HEK293 (cell line): ENCODE measurements around the gene ACR.
A peak's percentile ranks its signal among the peaks of the same experiment; 100 is the strongest.

Experiments used
- CTCF ChIA-PET: fragments of 350-600 bp; formaldehyde crosslinking; extraction: SDS; loops from one replicate; lab custom pipeline; 2021; ENCODE audit warnings: antibody characterized with exemption; lab: Yijun Ruan, JAX
- POLR2A ChIA-PET: fragments of 300-600 bp; formaldehyde crosslinking; extraction: SDS; loops from one replicate; lab custom pipeline; 2020; ENCODE audit warnings: antibody characterized with exemption, inconsistent platforms; lab: Yijun Ruan, JAX
- H3K27ac ChIP-seq: fragments of 200-500 bp; sonication (Bioruptor generic); 2 replicates; pipeline ENCODE4 v1.5.1; 2014; ENCODE audit warnings: low read depth, low read length, control low read depth, inconsistent platforms; ENCODE audit errors: extremely low read depth
- H3K36me3 ChIP-seq, 2 experiments: fragments of 200-500 bp in 1 of 2; sonication (Bioruptor generic) in 1 of 2; 1 replicate in 1 of 2; 2 replicates in 1 of 2; pipeline ENCODE4 v1.5.1; 2014 to 2017; ENCODE audit warnings: inconsistent platforms in 2 of 2, low read length in 2 of 2; ENCODE audit not compliant: control insufficient read depth in 2 of 2, insufficient read depth in 1 of 2
- H3K4me1 ChIP-seq: fragments of 200-500 bp; sonication (Bioruptor generic); 2 replicates; pipeline ENCODE4 v1.5.1; 2014; ENCODE audit warnings: mild to moderate bottlenecking, low read length, inconsistent platforms; ENCODE audit not compliant: control insufficient read depth, insufficient read depth
- H3K4me3 ChIP-seq: 2 replicates; pipeline ENCODE4 v1.5.1; 2011; ENCODE audit warnings: low read depth, mild to moderate bottlenecking, control low read depth, low read length, moderate library complexity
- H3K9me3 ChIP-seq: fragments of 200-500 bp; sonication (Bioruptor generic); 2 replicates; pipeline ENCODE4 v1.5.1; 2014; ENCODE audit warnings: low read depth, low read length, inconsistent platforms; ENCODE audit not compliant: control insufficient read depth, insufficient read depth
- BCL11B ChIP-seq: fragments of 450-650 bp; formaldehyde crosslinking; IDR thresholded peaks from 2 replicates; pipeline ENCODE4 v1.5.1; 2016; ENCODE audit warnings: low read depth, missing biosample characterization, missing genetic modification characterization
- FEZF1 ChIP-seq: fragments of 450-650 bp; formaldehyde crosslinking; IDR thresholded peaks from 2 replicates; pipeline ENCODE4 v1.5.1; 2016; ENCODE audit warnings: missing biosample characterization, missing genetic modification characterization
- HOXA7 ChIP-seq: sonication (generic); formaldehyde crosslinking; IDR thresholded peaks from 2 replicates; pipeline ENCODE4 v1.8.1; 2022; ENCODE audit warnings: missing genetic modification reagents, borderline replicate concordance
- OSR2 ChIP-seq: fragments of 450-650 bp; formaldehyde crosslinking; IDR thresholded peaks from 2 replicates; pipeline ENCODE4 v1.5.1; 2016; ENCODE audit warnings: missing biosample characterization, missing genetic modification characterization
- OVOL3 ChIP-seq: fragments of 450-650 bp; formaldehyde crosslinking; IDR thresholded peaks from 2 replicates; pipeline ENCODE4 v1.5.1; 2016; ENCODE audit warnings: missing biosample characterization, missing genetic modification characterization
- REPIN1 ChIP-seq: fragments of 450-650 bp; formaldehyde crosslinking; IDR thresholded peaks from 2 replicates; pipeline ENCODE4 v1.5.1; 2017; ENCODE audit warnings: missing biosample characterization, missing genetic modification characterization, low read depth
- SALL2 ChIP-seq: fragments of 450-650 bp; formaldehyde crosslinking; IDR thresholded peaks from 2 replicates; pipeline ENCODE4 v1.5.0; 2017; ENCODE audit warnings: missing biosample characterization, mild to moderate bottlenecking, missing genetic modification characterization, borderline replicate concordance
- SP2 ChIP-seq: fragments of 450-650 bp; formaldehyde crosslinking; IDR thresholded peaks from 2 replicates; pipeline ENCODE4 v1.5.1; 2016; ENCODE audit warnings: missing biosample characterization, missing genetic modification characterization
- SP7 ChIP-seq: fragments of 450-650 bp; formaldehyde crosslinking; IDR thresholded peaks from 2 replicates; pipeline ENCODE4 v1.5.1; 2016; ENCODE audit warnings: missing biosample characterization, missing genetic modification characterization
- ZBTB20 ChIP-seq: fragments of 450-650 bp; formaldehyde crosslinking; IDR thresholded peaks from 2 replicates; pipeline ENCODE4 v1.5.1; 2016; ENCODE audit warnings: missing biosample characterization, missing genetic modification characterization
- ZFP3 ChIP-seq: fragments of 450-650 bp; formaldehyde crosslinking; IDR thresholded peaks from 2 replicates; pipeline ENCODE4 v1.5.1; 2016; ENCODE audit warnings: low read depth, missing biosample characterization, missing genetic modification characterization
- ZFP69B ChIP-seq: fragments of 450-650 bp; formaldehyde crosslinking; IDR thresholded peaks from 2 replicates; pipeline ENCODE4 v1.5.1; 2016; ENCODE audit warnings: missing biosample characterization, missing genetic modification characterization
- ZNF132 ChIP-seq: fragments of 450-650 bp; formaldehyde crosslinking; IDR thresholded peaks from 2 replicates; pipeline ENCODE4 v1.5.1; 2017; ENCODE audit warnings: missing biosample characterization, missing genetic modification characterization, borderline replicate concordance
- ZNF202 ChIP-seq: fragments of 450-650 bp; formaldehyde crosslinking; IDR thresholded peaks from 2 replicates; pipeline ENCODE4 v1.5.1; 2016; ENCODE audit warnings: missing biosample characterization, missing genetic modification characterization, borderline replicate concordance
- ZNF280C ChIP-seq: fragments of 450-650 bp; formaldehyde crosslinking; IDR thresholded peaks from 2 replicates; pipeline ENCODE4 v1.5.1; 2016; ENCODE audit warnings: missing biosample characterization, missing genetic modification characterization
- ZNF341 ChIP-seq: fragments of 450-650 bp; formaldehyde crosslinking; IDR thresholded peaks from 2 replicates; pipeline ENCODE4; 2016; ENCODE audit warnings: low read depth, missing biosample characterization, missing genetic modification characterization
- ZNF529 ChIP-seq: fragments of 450-650 bp; formaldehyde crosslinking; IDR thresholded peaks from 2 replicates; pipeline ENCODE4 v1.5.1; 2017; ENCODE audit warnings: missing genetic modification characterization, missing biosample characterization; ENCODE audit not compliant: insufficient replicate concordance
- ZNF561 ChIP-seq: fragments of 450-650 bp; IDR thresholded peaks from 2 replicates; pipeline ENCODE4 v1.5.1; 2018; ENCODE audit warnings: missing biosample characterization, missing genetic modification characterization, borderline replicate concordance
- ZNF621 ChIP-seq: fragments of 450-650 bp; formaldehyde crosslinking; IDR thresholded peaks from 2 replicates; pipeline ENCODE4 v1.5.1; 2017; ENCODE audit warnings: missing biosample characterization, missing genetic modification characterization
- ZNF626 ChIP-seq: fragments of 450-650 bp; sonication (Bioruptor Pico); formaldehyde crosslinking; IDR thresholded peaks from 2 replicates; pipeline ENCODE4 v1.5.1; 2018; ENCODE audit warnings: missing biosample characterization, missing genetic modification characterization, inconsistent platforms
- ZNF837 ChIP-seq: fragments of 450-650 bp; formaldehyde crosslinking; IDR thresholded peaks from 2 replicates; pipeline ENCODE4 v1.5.1; 2016; ENCODE audit warnings: missing biosample characterization, missing genetic modification characterization
- TF ChIP-seq, protein P1 (sequence below): fragments of 450-650 bp; formaldehyde crosslinking; IDR thresholded peaks from 2 replicates; pipeline ENCODE4 v1.5.1; 2017; ENCODE audit warnings: missing biosample characterization, missing genetic modification characterization

Gene ACR

GRCh38 chr22:50721257-50721844 lies 16.7 kb upstream of the ACR start:
- H3K4me3 ChIP-seq = no peak overlapping the region
- POLR2A ChIA-PET = no interaction called here
- no peaks in the 10 kb centered on the region for H3K4me1 ChIP-seq
- CTCF ChIA-PET = interaction anchor here (1.2 kb wide), 1 partner anchor 53 kb away, joined by 3 read pairs; no protein-coding TSS in a partner anchor
- H3K36me3 ChIP-seq = peaks cover 0 to 57% of the 10 kb centered on the region in 2 experiments; a peak in 1 of 3 replicates
- no peak for TF ChIP-seq ZNF529 (tag by site-specific recombination)
- no peak for TF ChIP-seq SP7
- TF ChIP-seq BCL11B (tag by site-specific recombination) = no peak
- no peak for TF ChIP-seq ZNF621 (tag by site-specific recombination)
- TF ChIP-seq SALL2 (tag by site-specific recombination) = no peak
- TF ChIP-seq ZFP3 (tag by site-specific recombination) = no peak
- no peak for TF ChIP-seq ZNF202 (tag by site-specific recombination)
- no peak for TF ChIP-seq ZNF626 (tag by site-specific recombination)
- TF ChIP-seq, all 188 proteins: peak for 0
- Histone ChIP-seq H3K27ac (no peak overlapping the region), H3K9me3 (no peaks in the 10 kb centered on the region)

- no peaks in the 10 kb centered on the region for H3K4me1 ChIP-seq
- no peak overlapping the region for H3K27ac ChIP-seq
- TF ChIP-seq OSR2 (tag by site-specific recombination) = no peak
- peak; percentile 13; the same call in 1 of the 2 replicates for TF ChIP-seq SP2
- no peak for TF ChIP-seq ZFP69B (tag by site-specific recombination)
- TF ChIP-seq ZNF280C = no peak
- CTCF ChIA-PET = interaction anchor here (1.2 kb wide), 1 partner anchor 53 kb away, joined by 3 read pairs; no protein-coding TSS in a partner anchor
- peaks cover 0 to 57% of the 10 kb centered on the region in 2 experiments; a peak in 1 of 3 replicates for H3K36me3 ChIP-seq
- H3K4me3 ChIP-seq = no peak overlapping the region
- H3K9me3 ChIP-seq = no peaks in the 10 kb centered on the region
- POLR2A ChIA-PET = no interaction called here
Measured at GRCh38 chr22:50722048-50722701, 15.8 kb upstream of the ACR start.

- ChIA-PET POLR2A (no interaction called here), CTCF (interaction anchor here (0.6 to 1.0 kb wide), 2 partner anchors 9 to 225 kb away, joined by 3 read pairs; no protein-coding TSS in a partner anchor)
- H3K4me3 ChIP-seq = no peak overlapping the region
- H3K27ac ChIP-seq = no peak overlapping the region
- no peak for TF ChIP-seq REPIN1 (tag by site-specific recombination)
- no peak for TF ChIP-seq ZNF132 (tag by site-specific recombination)
- no peak for TF ChIP-seq ZBTB20 (tag by site-specific recombination)
- no peak for TF ChIP-seq HOXA7
- TF ChIP-seq ZNF837 (tag by site-specific recombination) = no peak
- no peak for TF ChIP-seq FEZF1 (tag by site-specific recombination)
- TF ChIP-seq, protein P1, sequence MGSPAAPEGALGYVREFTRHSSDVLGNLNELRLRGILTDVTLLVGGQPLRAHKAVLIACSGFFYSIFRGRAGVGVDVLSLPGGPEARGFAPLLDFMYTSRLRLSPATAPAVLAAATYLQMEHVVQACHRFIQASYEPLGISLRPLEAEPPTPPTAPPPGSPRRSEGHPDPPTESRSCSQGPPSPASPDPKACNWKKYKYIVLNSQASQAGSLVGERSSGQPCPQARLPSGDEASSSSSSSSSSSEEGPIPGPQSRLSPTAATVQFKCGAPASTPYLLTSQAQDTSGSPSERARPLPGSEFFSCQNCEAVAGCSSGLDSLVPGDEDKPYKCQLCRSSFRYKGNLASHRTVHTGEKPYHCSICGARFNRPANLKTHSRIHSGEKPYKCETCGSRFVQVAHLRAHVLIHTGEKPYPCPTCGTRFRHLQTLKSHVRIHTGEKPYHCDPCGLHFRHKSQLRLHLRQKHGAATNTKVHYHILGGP (tag by site-specific recombination) = no peak
- no peak for TF ChIP-seq OVOL3
- TF ChIP-seq ZNF341 (tag by site-specific recombination) = no peak
- TF ChIP-seq ZNF561 (tag by site-specific recombination) = no peak
- TF ChIP-seq, all 188 proteins: peak for 0
- H3K4me1 ChIP-seq = no peaks in the 10 kb centered on the region
- no peaks in the 10 kb centered on the region for H3K9me3 ChIP-seq
- peaks cover 0 to 51% of the 10 kb centered on the region in 2 experiments; a peak in 1 of 3 replicates for H3K36me3 ChIP-seq
Measured at GRCh38 chr22:50722716-50723428, 15.1 kb upstream of the ACR start.
